Fibroblast of skin of left quadriceps (primary cell): ENCODE data around the gene RAB44.

Experiments used
- DNase-seq, 2 experiments: peaks; one replicate each; pipeline ENCODE4 v3.0.0-alpha.2; 2013; ENCODE audit warnings: low read depth in 2 of 2

RAB44 gene

GRCh38 chr6:36771145-36771544, 73.5 kb downstream of the RAB44 start:
- DNase-seq, result no peak

GRCh38 chr6:36772397-36772796, 74.8 kb downstream of the RAB44 start:
- no peak for DNase-seq

- no peak for DNase-seq
These were observed 76.7 kb downstream of the RAB44 start for GRCh38 chr6:36774331-36774730.

GRCh38 chr6:36776167-36776566, 78.5 kb downstream of the RAB44 start:
- DNase-seq, result no peak

- no peak for DNase-seq
These were observed 80.2 kb downstream of the RAB44 start for GRCh38 chr6:36777801-36778200.

GRCh38 chr6:36779227-36779626, 81.6 kb downstream of the RAB44 start:
- no peak for DNase-seq

GRCh38 chr6:36780442-36781177, 83.0 kb downstream of the RAB44 start:
- DNase-seq, result no peak

GRCh38 chr6:36781669-36782068, 84.0 kb downstream of the RAB44 start:
- DNase-seq, result no peak
